Measurements from ENCODE around the gene VIPR2.

Gene VIPR2

GRCh38 chr7:159032322-159032721 lies 112.3 kb downstream of the VIPR2 start:
- no peak for DNase-seq (ENCODE audit: low read depth)
- no peak overlapping the region for H3K4me3 ChIP-seq (ENCODE audit: low read depth, low read length)
- in situ Hi-C loops (cut with HindIII; ENCODE audit: low sequenced_read_pairs) = no loop called here
- TF ChIP-seq, protein P1, sequence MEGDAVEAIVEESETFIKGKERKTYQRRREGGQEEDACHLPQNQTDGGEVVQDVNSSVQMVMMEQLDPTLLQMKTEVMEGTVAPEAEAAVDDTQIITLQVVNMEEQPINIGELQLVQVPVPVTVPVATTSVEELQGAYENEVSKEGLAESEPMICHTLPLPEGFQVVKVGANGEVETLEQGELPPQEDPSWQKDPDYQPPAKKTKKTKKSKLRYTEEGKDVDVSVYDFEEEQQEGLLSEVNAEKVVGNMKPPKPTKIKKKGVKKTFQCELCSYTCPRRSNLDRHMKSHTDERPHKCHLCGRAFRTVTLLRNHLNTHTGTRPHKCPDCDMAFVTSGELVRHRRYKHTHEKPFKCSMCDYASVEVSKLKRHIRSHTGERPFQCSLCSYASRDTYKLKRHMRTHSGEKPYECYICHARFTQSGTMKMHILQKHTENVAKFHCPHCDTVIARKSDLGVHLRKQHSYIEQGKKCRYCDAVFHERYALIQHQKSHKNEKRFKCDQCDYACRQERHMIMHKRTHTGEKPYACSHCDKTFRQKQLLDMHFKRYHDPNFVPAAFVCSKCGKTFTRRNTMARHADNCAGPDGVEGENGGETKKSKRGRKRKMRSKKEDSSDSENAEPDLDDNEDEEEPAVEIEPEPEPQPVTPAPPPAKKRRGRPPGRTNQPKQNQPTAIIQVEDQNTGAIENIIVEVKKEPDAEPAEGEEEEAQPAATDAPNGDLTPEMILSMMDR (IDR thresholded peaks at IDR 0.05; ENCODE audit: low read depth, low read length, missing control alignments) = no peak

GRCh38 chr7:159031750-159032149 lies 112.9 kb downstream of the VIPR2 start:
- H3K4me3 ChIP-seq (ENCODE audit: low read depth, low read length) = no peak overlapping the region
- TF ChIP-seq, protein P1 (IDR thresholded peaks at IDR 0.05; ENCODE audit: low read depth, low read length, missing control alignments) = no peak
- DNase-seq (ENCODE audit: low read depth) = no peak
- in situ Hi-C loops (cut with HindIII; ENCODE audit: low sequenced_read_pairs) = no loop called here

GRCh38 chr7:159031135-159031701 lies 113.4 kb downstream of the VIPR2 start:
- TF ChIP-seq, protein P1 (IDR thresholded peaks at IDR 0.05; ENCODE audit: low read depth, low read length, missing control alignments) = no peak
- in situ Hi-C loops (cut with HindIII; ENCODE audit: low sequenced_read_pairs) = no loop called here
- DNase-seq (ENCODE audit: low read depth) = no peak
- peak overlapping the region; percentile 32 for H3K4me3 ChIP-seq (ENCODE audit: low read depth, low read length)

DNA sequence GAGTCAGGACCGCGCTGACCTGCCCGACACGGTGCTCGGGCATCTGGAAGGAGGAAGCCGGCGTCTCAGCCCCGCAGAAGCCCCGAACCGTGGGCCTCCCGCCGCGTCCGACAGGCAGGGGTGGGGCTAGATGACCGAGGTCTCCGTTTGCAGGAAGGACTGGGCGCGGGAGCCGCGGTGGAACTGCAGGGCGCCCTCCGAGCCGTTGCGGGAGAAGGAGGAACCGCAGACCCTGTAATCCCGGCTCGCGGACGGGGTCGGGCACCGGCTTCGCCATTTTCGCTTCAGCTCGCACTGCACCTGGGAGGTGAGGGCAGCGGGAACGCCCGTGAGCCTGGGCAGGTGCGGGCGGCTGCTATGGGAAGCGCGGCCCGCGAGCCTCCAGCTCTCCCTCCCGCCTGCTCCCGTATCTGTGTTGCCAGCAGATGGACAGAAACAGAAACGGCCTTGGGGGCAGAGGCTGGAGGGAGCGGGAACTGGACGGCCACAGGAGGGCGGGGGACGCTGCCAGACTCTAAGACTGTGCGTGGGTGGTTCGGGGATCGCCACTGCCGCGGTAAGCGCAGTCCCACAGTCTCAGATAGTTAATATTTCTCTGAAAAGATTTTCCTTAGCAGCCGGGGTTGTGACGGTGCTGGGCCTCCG lies 114.1 kb downstream of the VIPR2 start:
- TF ChIP-seq, protein P1 (IDR thresholded peaks at IDR 0.05; ENCODE audit: low read depth, low read length, missing control alignments) = no peak
- no peak for DNase-seq (ENCODE audit: low read depth)
- H3K4me3 ChIP-seq (ENCODE audit: low read depth, low read length) = peak overlapping the region; percentile 32
- in situ Hi-C loops (cut with HindIII; ENCODE audit: low sequenced_read_pairs) = no loop called here

GRCh38 chr7:159028508-159029401 lies 115.9 kb downstream of the VIPR2 start:
- H3K4me3 ChIP-seq (ENCODE audit: low read depth, low read length) = no peak overlapping the region
- in situ Hi-C loops (cut with HindIII; ENCODE audit: low sequenced_read_pairs) = no loop called here
- DNase-seq (ENCODE audit: low read depth) = no peak
- TF ChIP-seq, protein P1 (IDR thresholded peaks at IDR 0.05; ENCODE audit: low read depth, low read length, missing control alignments) = no peak

- DNase-seq (ENCODE audit: low read depth) = no peak
- TF ChIP-seq, protein P1 (IDR thresholded peaks at IDR 0.05; ENCODE audit: low read depth, low read length, missing control alignments) = no peak
- no peak overlapping the region for H3K4me3 ChIP-seq (ENCODE audit: low read depth, low read length)
- in situ Hi-C loops (cut with HindIII; ENCODE audit: low sequenced_read_pairs) = no loop called here
Measured at GRCh38 chr7:159027789-159028507, 116.7 kb downstream of the VIPR2 start.
